GM10847 (cell line): Measurements from ENCODE around the gene ESR2.

Source experiments
- POLR2A ChIP-seq: IDR thresholded peaks from 2 replicates; pipeline ENCODE4 v1.6.1; 2011; ENCODE audit not compliant: insufficient read length; ENCODE audit errors: extremely low read depth

The ESR2 gene

GRCh38 chr14:64061706-64062105 is 232.5 kb downstream of the ESR2 start:
- TF ChIP-seq POLR2A = no peak

GRCh38 chr14:64061115-64061514 is 233.1 kb downstream of the ESR2 start:
- TF ChIP-seq POLR2A = no peak

GRCh38 chr14:64060648-64061096 is 233.5 kb downstream of the ESR2 start:
- TF ChIP-seq POLR2A = no peak

DNA sequence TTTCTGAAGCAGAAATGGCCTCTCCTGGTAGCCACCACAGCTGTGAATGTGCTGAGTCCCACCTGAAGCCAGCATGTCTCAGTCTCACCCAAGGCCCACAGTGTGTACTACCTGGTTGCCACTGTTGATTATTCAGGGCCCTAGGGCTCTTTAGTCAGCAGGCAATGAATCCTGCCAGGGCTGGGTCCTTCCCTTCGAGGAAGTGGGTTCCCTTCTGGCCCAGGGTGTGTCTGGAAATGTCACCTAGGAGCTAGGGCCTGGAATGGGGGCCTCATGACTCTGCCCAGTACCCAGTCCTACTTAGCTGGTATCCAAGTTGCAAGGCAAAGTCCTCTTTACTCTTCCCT is 234.0 kb downstream of the ESR2 start:
- no peak for TF ChIP-seq POLR2A

GRCh38 chr14:64059454-64060198 is 234.5 kb downstream of the ESR2 start:
- TF ChIP-seq POLR2A = no peak

DNA sequence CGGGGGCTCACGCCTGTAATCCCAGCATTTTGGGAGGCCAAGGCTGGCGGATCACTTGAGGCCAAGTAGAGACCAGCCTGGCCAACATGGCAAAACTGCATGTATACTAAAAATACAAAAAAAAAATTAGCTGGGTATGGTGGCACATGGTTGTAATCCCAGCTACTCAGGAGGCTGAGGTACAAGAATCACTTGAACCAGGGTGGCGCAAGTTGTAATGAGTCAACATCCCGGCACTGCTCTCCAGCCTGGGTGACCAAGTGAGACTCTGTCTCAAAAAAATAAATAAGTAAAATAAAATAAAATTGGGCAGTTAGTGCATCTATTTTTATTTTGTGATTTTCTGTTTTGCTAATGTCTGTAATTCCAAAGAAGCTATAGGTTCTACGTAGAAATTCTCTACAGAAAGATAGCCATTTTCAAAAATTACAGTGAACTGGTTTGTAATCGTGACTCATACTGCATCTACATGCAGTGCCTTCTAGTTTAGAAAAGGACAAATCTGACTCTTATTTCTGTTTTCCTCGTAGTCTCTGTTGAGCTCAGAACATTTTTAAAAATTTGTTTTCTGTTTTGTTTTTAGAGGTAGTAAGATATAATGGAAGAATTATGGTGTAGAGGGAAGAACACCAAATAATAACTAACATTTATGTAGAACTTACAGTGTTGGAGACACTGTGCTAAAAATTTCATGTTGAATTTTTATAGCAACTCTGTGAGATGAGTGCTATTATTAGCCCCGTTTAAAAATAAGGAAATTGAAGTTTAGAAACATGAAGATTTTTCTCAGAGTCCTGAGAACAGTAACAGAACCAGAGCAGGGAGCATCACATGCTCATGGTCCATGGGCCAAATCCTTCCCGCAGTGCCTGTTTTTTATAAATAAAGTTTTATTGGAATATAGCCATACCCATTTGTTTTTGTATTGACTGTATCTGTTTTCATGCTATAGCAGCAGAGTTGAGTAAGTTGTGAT is 240.2 kb downstream of the ESR2 start:
- no peak for TF ChIP-seq POLR2A

GRCh38 chr14:64049616-64050381 is 244.4 kb downstream of the ESR2 start:
- no peak for TF ChIP-seq POLR2A

GRCh38 chr14:64045091-64045490 is 249.1 kb downstream of the ESR2 start:
- no peak for TF ChIP-seq POLR2A

DNA sequence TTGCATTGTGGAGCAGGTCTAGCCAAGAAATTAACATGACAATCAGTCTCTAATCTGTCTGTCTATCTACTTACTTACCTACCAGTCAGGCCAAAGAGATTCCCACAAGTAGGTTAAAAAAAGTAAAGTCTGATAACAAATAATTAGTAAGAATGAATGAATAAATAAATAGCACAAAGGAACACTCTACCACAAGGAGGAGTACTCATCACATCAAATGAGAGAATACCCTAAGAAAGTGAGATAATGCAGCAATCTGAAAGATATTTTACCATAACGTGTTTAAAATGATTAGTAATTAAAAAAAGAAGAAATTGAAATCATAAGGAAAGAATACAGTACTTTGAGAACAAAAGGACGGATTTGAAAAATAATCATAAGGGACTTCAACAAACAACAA is 254.1 kb downstream of the ESR2 start:
- no peak for TF ChIP-seq POLR2A

GRCh38 chr14:64038841-64039542 is 255.2 kb downstream of the ESR2 start:
- TF ChIP-seq POLR2A = no peak

- no peak for TF ChIP-seq POLR2A
Measured at GRCh38 chr14:64035143-64035542, 259.0 kb downstream of the ESR2 start.
